ENCODE data around the gene AMOTL2. TPM values are rescaled to one million over a fixed set of nuclear protein-coding genes. Genes with fewer than 3 reads are reported as not detected.

Gene AMOTL2
- total and polyA plus RNA-seq, 2 donors = 3.6 to 7.3 TPM

DNA sequence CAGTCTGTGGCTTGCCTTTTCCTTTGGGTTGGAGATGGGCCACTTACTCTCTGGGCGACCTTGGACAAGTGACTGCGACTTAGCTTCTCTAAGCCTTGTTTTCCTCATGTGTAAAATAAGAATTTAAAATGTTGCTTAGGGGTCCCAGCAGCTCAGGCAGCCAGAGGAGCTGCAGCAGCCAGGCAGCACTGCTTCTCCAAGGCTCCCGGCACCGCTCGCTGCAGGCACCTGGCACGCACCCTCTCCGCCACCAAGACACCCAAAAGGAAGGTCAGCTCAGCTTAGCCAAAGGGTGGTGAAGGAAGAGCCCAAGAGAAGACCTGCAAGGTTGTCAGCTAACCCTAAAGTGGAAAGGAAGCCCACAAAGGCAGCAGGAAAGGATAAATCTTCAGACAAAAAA is 10.7 kb upstream of the AMOTL2 start:
- H3K27me3 ChIP-seq (ENCODE audit: control insufficient read depth in 2 of 2, insufficient read depth in 1 of 2, low read length in 1 of 2) = peaks cover 0 to 3% of the 10 kb centered on the region in 2 donors
- H3K4me3 ChIP-seq (ENCODE audit: low read length in 2 of 2) = no peak overlapping the region
- H3K4me1 ChIP-seq (ENCODE audit: control insufficient read depth in 2 of 2, insufficient read depth in 2 of 2, low read length in 2 of 2) = peaks cover 0 to 3% of the 10 kb centered on the region in 2 donors
- no peak for DNase-seq (ENCODE audit: low read depth in 6 of 9, low spot score in 9 of 9)
- H3K36me3 ChIP-seq (ENCODE audit: control insufficient read depth in 2 of 2, insufficient read depth in 2 of 2, low read length in 1 of 2) = no peaks in the 10 kb centered on the region
- H3K9me3 ChIP-seq (ENCODE audit: control insufficient read depth in 2 of 2, insufficient read depth in 1 of 2, low read length in 1 of 2) = no peaks in the 10 kb centered on the region
- 97% methylated on average over 7 of the region's 7 CpGs for WGBS
- H3K27ac ChIP-seq (ENCODE audit: low read depth in 1 of 2, low read length in 1 of 2) = no peak overlapping the region

DNA sequence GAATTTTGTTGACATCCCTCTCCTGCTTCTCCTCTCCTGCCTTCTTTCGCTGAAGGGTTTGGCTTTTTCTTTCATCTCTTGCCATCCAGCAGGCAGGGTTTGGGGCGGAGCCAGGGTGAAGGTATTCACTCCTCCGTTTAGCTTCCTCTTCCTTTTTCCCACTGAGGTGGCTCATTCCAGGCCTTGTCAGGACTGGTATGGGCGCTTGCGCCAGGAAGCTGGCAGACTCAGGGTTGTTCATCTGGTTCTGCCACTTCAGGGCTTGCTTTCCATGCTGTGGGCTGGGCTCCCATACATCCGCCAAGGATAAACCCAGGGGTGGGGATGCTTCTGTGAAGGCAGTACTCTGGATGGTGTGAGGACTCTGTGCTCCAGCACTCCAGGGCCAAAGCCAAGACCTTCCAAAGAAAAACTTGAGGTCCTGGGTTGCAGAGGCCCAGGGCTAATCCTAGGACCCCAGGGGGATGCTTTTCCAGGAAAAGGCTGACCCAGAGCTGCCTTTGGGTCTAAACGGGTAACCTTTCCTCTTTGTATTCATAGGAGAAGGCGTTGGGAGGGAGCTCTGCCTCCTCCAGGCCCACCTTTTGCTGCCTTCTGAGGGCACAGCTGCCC is 7.7 kb upstream of the AMOTL2 start:
- Histone ChIP-seq H3K27ac (ENCODE audit: low read depth in 1 of 2, low read length in 1 of 2) (no peak overlapping the region), H3K9me3 (ENCODE audit: control insufficient read depth in 2 of 2, insufficient read depth in 1 of 2, low read length in 1 of 2) (no peaks in the 10 kb centered on the region), H3K36me3 (ENCODE audit: control insufficient read depth in 2 of 2, insufficient read depth in 2 of 2, low read length in 1 of 2) (no peaks in the 10 kb centered on the region), H3K4me1 (ENCODE audit: control insufficient read depth in 2 of 2, insufficient read depth in 2 of 2, low read length in 2 of 2) (peaks cover 0 to 3% of the 10 kb centered on the region in 2 donors), H3K27me3 (ENCODE audit: control insufficient read depth in 2 of 2, insufficient read depth in 1 of 2, low read length in 1 of 2) (peaks cover 0 to 12% of the 10 kb centered on the region in 2 donors), H3K4me3 (ENCODE audit: low read length in 2 of 2) (no peak overlapping the region)
- no peak for DNase-seq (ENCODE audit: low read depth in 6 of 9, low spot score in 9 of 9)
- WGBS = 79% methylated on average over 8 of the region's 8 CpGs

- no peak for DNase-seq (ENCODE audit: low read depth in 6 of 9, low spot score in 9 of 9)
- 19% methylated on average over 1 of the region's 1 CpG for WGBS
- Histone ChIP-seq H3K9me3 (ENCODE audit: control insufficient read depth in 2 of 2, insufficient read depth in 1 of 2, low read length in 1 of 2) (no peaks in the 10 kb centered on the region), H3K36me3 (ENCODE audit: control insufficient read depth in 2 of 2, insufficient read depth in 2 of 2, low read length in 1 of 2) (no peaks in the 10 kb centered on the region), H3K4me3 (ENCODE audit: low read length in 2 of 2) (no peak overlapping the region), H3K27me3 (ENCODE audit: control insufficient read depth in 2 of 2, insufficient read depth in 1 of 2, low read length in 1 of 2) (peaks cover 5 to 21% of the 10 kb centered on the region in 2 donors), H3K27ac (ENCODE audit: low read depth in 1 of 2, low read length in 1 of 2) (peak overlapping the region in 1 of 2 donors; percentile 18), H3K4me1 (ENCODE audit: control insufficient read depth in 2 of 2, insufficient read depth in 2 of 2, low read length in 2 of 2) (peaks cover 0 to 3% of the 10 kb centered on the region in 2 donors)
These were observed 6.8 kb upstream of the AMOTL2 start for GRCh38 chr3:134381076-134381475.

DNA sequence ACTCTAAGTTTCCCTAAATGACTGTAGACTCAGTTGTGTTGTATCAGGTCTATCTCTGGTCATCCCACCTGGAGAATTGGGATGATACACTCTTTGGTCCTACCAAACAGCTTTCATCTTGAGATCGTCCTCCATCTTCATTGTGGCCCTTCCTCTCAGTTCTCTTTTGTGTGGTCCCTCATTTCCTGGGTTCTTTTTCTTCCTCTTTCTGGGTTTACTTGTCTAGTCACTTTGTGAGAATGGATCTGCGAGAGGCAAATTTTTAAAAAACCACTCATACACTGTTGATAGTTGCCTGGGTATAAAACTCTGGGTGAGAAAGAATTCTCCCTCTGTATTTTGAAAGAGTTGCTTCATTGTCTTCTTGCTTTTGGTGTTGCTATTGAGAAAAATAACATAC is 6.0 kb upstream of the AMOTL2 start:
- peaks cover 14 to 29% of the 10 kb centered on the region in 2 donors for H3K27me3 ChIP-seq (ENCODE audit: control insufficient read depth in 2 of 2, insufficient read depth in 1 of 2, low read length in 1 of 2)
- H3K27ac ChIP-seq (ENCODE audit: low read depth in 1 of 2, low read length in 1 of 2) = no peak overlapping the region
- no peaks in the 10 kb centered on the region for H3K36me3 ChIP-seq (ENCODE audit: control insufficient read depth in 2 of 2, insufficient read depth in 2 of 2, low read length in 1 of 2)
- no peak for DNase-seq (ENCODE audit: low read depth in 6 of 9, low spot score in 9 of 9)
- 68% methylated on average over 2 of the region's 2 CpGs for WGBS
- H3K9me3 ChIP-seq (ENCODE audit: control insufficient read depth in 2 of 2, insufficient read depth in 1 of 2, low read length in 1 of 2) = no peaks in the 10 kb centered on the region
- H3K4me1 ChIP-seq (ENCODE audit: control insufficient read depth in 2 of 2, insufficient read depth in 2 of 2, low read length in 2 of 2) = peaks cover 0 to 3% of the 10 kb centered on the region in 2 donors
- H3K4me3 ChIP-seq (ENCODE audit: low read length in 2 of 2) = no peak overlapping the region

DNA sequence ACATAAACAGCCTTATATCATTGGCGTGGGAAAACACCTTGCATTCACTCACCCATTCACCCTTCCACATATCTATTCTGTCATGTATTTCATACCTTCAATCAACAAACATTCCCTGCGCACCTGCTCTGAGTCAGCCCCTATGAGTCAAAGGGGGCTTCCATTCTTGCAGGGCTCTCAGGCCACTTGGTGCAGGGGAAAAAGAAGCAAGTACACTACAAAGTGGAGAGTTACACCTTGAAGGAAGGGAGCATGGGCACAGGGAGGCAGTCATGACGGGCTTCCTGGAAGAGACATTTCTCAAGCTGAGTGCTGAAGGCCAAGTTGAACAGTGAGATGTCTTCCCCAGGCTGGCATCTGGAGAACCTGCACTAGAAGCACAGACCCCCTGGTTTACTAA is 4.6 kb upstream of the AMOTL2 start:
- DNase-seq (ENCODE audit: low read depth in 6 of 9, low spot score in 9 of 9) = no peak
- WGBS = 95% methylated on average over 3 of the region's 3 CpGs
- Histone ChIP-seq H3K36me3 (ENCODE audit: control insufficient read depth in 2 of 2, insufficient read depth in 2 of 2, low read length in 1 of 2) (no peaks in the 10 kb centered on the region), H3K27ac (ENCODE audit: low read depth in 1 of 2, low read length in 1 of 2) (no peak overlapping the region), H3K4me3 (ENCODE audit: low read length in 2 of 2) (no peak overlapping the region), H3K4me1 (ENCODE audit: control insufficient read depth in 2 of 2, insufficient read depth in 2 of 2, low read length in 2 of 2) (peaks cover 0 to 13% of the 10 kb centered on the region in 2 donors), H3K27me3 (ENCODE audit: control insufficient read depth in 2 of 2, insufficient read depth in 1 of 2, low read length in 1 of 2) (peaks cover 28 to 43% of the 10 kb centered on the region in 2 donors), H3K9me3 (ENCODE audit: control insufficient read depth in 2 of 2, insufficient read depth in 1 of 2, low read length in 1 of 2) (no peaks in the 10 kb centered on the region)

DNA sequence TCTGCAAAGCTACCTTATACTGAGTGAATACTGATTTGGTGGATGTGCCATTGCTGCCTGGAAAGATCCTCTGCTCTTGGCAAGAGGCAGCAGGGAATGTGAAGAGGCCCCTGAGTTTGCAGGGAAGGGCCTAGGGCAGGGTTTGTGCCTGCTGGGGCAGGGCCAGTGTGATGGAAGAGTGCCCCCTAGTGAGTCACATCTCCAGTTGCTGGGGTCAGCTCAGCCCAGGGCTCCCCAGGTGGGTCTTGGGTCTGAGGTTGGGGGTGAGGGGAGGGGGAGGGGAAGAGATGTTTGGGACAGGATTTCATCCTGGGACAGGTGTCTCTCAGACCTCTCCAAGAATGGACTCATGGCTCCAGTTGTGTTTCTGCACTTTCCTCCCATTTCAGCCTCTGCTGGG is 4.1 kb upstream of the AMOTL2 start:
- Histone ChIP-seq H3K27ac (ENCODE audit: low read depth in 1 of 2, low read length in 1 of 2) (no peak overlapping the region), H3K27me3 (ENCODE audit: control insufficient read depth in 2 of 2, insufficient read depth in 1 of 2, low read length in 1 of 2) (peaks cover 32 to 48% of the 10 kb centered on the region in 2 donors), H3K36me3 (ENCODE audit: control insufficient read depth in 2 of 2, insufficient read depth in 2 of 2, low read length in 1 of 2) (no peaks in the 10 kb centered on the region), H3K4me1 (ENCODE audit: control insufficient read depth in 2 of 2, insufficient read depth in 2 of 2, low read length in 2 of 2) (peaks cover 0 to 17% of the 10 kb centered on the region in 2 donors), H3K4me3 (ENCODE audit: low read length in 2 of 2) (no peak overlapping the region), H3K9me3 (ENCODE audit: control insufficient read depth in 2 of 2, insufficient read depth in 1 of 2, low read length in 1 of 2) (no peaks in the 10 kb centered on the region)
- peak in 2 of 9 donors; percentile 30 to 35 for DNase-seq (ENCODE audit: low read depth in 6 of 9, low spot score in 9 of 9)

- no peak overlapping the region for H3K27ac ChIP-seq (ENCODE audit: low read depth in 1 of 2, low read length in 1 of 2)
- no peak for DNase-seq (ENCODE audit: low read depth in 6 of 9, low spot score in 9 of 9)
- WGBS = 97% methylated on average over 3 of the region's 3 CpGs
- peaks cover 37 to 52% of the 10 kb centered on the region in 2 donors for H3K27me3 ChIP-seq (ENCODE audit: control insufficient read depth in 2 of 2, insufficient read depth in 1 of 2, low read length in 1 of 2)
- no peaks in the 10 kb centered on the region for H3K36me3 ChIP-seq (ENCODE audit: control insufficient read depth in 2 of 2, insufficient read depth in 2 of 2, low read length in 1 of 2)
- H3K9me3 ChIP-seq (ENCODE audit: control insufficient read depth in 2 of 2, insufficient read depth in 1 of 2, low read length in 1 of 2) = no peaks in the 10 kb centered on the region
- peaks cover 0 to 21% of the 10 kb centered on the region in 2 donors for H3K4me1 ChIP-seq (ENCODE audit: control insufficient read depth in 2 of 2, insufficient read depth in 2 of 2, low read length in 2 of 2)
- no peak overlapping the region for H3K4me3 ChIP-seq (ENCODE audit: low read length in 2 of 2)
These were observed 3.6 kb upstream of the AMOTL2 start for GRCh38 chr3:134377896-134378295.

GRCh38 chr3:134376786-134377426 is 2.7 kb upstream of the AMOTL2 start:
- Histone ChIP-seq H3K27ac (ENCODE audit: low read depth in 1 of 2, low read length in 1 of 2) (no peak overlapping the region), H3K27me3 (ENCODE audit: control insufficient read depth in 2 of 2, insufficient read depth in 1 of 2, low read length in 1 of 2) (peaks cover 38 to 61% of the 10 kb centered on the region in 2 donors), H3K4me1 (ENCODE audit: control insufficient read depth in 2 of 2, insufficient read depth in 2 of 2, low read length in 2 of 2) (peaks cover 0 to 23% of the 10 kb centered on the region in 2 donors), H3K9me3 (ENCODE audit: control insufficient read depth in 2 of 2, insufficient read depth in 1 of 2, low read length in 1 of 2) (no peaks in the 10 kb centered on the region), H3K36me3 (ENCODE audit: control insufficient read depth in 2 of 2, insufficient read depth in 2 of 2, low read length in 1 of 2) (no peaks in the 10 kb centered on the region), H3K4me3 (ENCODE audit: low read length in 2 of 2) (no peak overlapping the region)
- 97% methylated on average over 5 of the region's 5 CpGs for WGBS
- no peak for DNase-seq (ENCODE audit: low read depth in 6 of 9, low spot score in 9 of 9)

DNA sequence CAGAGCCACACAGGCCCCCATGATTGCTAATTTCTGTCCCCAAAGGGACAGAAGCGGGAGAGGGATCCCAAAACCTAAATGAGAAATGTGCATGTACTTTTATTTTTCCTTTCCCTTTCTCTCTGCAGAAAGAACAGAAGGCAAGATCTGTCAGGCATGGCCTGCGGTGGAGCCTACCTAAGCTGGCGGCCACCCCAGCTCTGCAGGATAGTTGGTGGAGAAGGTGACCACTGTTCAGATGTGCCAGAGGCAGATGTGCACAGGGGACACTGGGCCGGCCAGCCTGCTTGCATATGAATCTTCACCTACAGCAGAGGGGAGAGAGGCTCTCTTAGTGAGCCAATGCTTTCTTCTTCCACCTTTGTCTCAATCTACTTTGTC is 2.1 kb upstream of the AMOTL2 start:
- Histone ChIP-seq H3K9me3 (ENCODE audit: control insufficient read depth in 2 of 2, insufficient read depth in 1 of 2, low read length in 1 of 2) (no peaks in the 10 kb centered on the region), H3K36me3 (ENCODE audit: control insufficient read depth in 2 of 2, insufficient read depth in 2 of 2, low read length in 1 of 2) (no peaks in the 10 kb centered on the region), H3K4me3 (ENCODE audit: low read length in 2 of 2) (no peak overlapping the region), H3K4me1 (ENCODE audit: control insufficient read depth in 2 of 2, insufficient read depth in 2 of 2, low read length in 2 of 2) (peaks cover 0 to 26% of the 10 kb centered on the region in 2 donors), H3K27me3 (ENCODE audit: control insufficient read depth in 2 of 2, insufficient read depth in 1 of 2, low read length in 1 of 2) (peaks cover 38 to 64% of the 10 kb centered on the region in 2 donors), H3K27ac (ENCODE audit: low read depth in 1 of 2, low read length in 1 of 2) (no peak overlapping the region)
- WGBS = 98% methylated on average over 4 of the region's 4 CpGs
- DNase-seq (ENCODE audit: low read depth in 6 of 9, low spot score in 9 of 9) = no peak

Measured in thymus (tissue), 11 donors.